Heart left ventricle (tissue), 16 donors: ENCODE measurements around the gene NMS. TPM values are rescaled to one million over a fixed set of nuclear protein-coding genes. Genes with fewer than 3 reads are reported as not detected.

ENCODE experiments used
- ATAC-seq, 4 donors: fragments of 200-7000 bp; cut with Tn5 transposase; one replicate each; pipeline ENCODE4 v1.9.1; 2020 to 2022; ENCODE audit warnings: moderate library complexity in 4 of 4, mild to moderate bottlenecking in 3 of 4, moderate number of reproducible peaks in 1 of 4
- DNase-seq, 5 donors: peaks; one replicate each; pipeline ENCODE4 v3.0.0-alpha.2; 2020
- H3K27ac ChIP-seq, 12 donors: fragments of 200-600 bp; sonication (generic) in 4 of 12; one replicate each; pipeline versions ENCODE4 v1.5.0 to v1.8.0; 2016 to 2022; ENCODE audit warnings: mild to moderate bottlenecking in 2 of 12
- H3K27me3 ChIP-seq, 9 donors: fragments of 200-600 bp; sonication (generic) in 2 of 9; one replicate each; pipeline versions ENCODE4 v1.5.1 to v1.8.0; 2016 to 2022; ENCODE audit warnings: mild to moderate bottlenecking in 3 of 9
- H3K36me3 ChIP-seq, 9 donors: fragments of 200-600 bp; sonication (generic) in 2 of 9; one replicate each; pipeline versions ENCODE4 v1.5.0 to v1.8.0; 2018 to 2022; ENCODE audit warnings: mild to moderate bottlenecking in 2 of 9
- H3K4me1 ChIP-seq, 12 donors: fragments of 200-600 bp; sonication (generic) in 4 of 12; one replicate each; pipeline versions ENCODE4 v1.5.0 to v1.8.0; 2016 to 2022; ENCODE audit warnings: mild to moderate bottlenecking in 3 of 12
- H3K4me3 ChIP-seq, 12 donors: fragments of 200-600 bp; sonication (generic) in 4 of 12; one replicate each; pipeline versions ENCODE4 v1.5.0 to v1.8.0; 2017 to 2022; ENCODE audit warnings: mild to moderate bottlenecking in 9 of 12, moderate library complexity in 4 of 12
- H3K9me3 ChIP-seq, 12 donors: fragments of 200-600 bp; sonication (generic) in 4 of 12; one replicate each; pipeline versions ENCODE4 v1.5.0 to v1.8.0; 2016 to 2022; ENCODE audit warnings: mild to moderate bottlenecking in 1 of 12
- CTCF ChIP-seq, 12 donors: fragments of 200-600 bp; sonication (generic) in 4 of 12; IDR thresholded peaks; one replicate each; pipeline versions ENCODE4 v1.5.0 to v1.8.0; 2018 to 2022; ENCODE audit warnings: antibody characterized with exemption in 12 of 12, mild to moderate bottlenecking in 5 of 12
- POLR2A ChIP-seq, 2 donors: fragments of 450-650 bp; IDR thresholded peaks; one replicate each; pipeline ENCODE4 v1.6.1; 2017; ENCODE audit warnings: antibody characterized with exemption in 2 of 2, mild to moderate bottlenecking in 2 of 2, moderate library complexity in 2 of 2
- WGBS, 4 donors: extraction: QIAGEN DNeasy Blood & Tissue Kit in 2 of 4; methylation state at CpG; one replicate each; pipeline versions ENCODE4 v1.1.5 to v1.1.7; 2013 to 2018; 5-methylcytosine and 5-hydroxymethylcytosine counted together
- intact Hi-C, 10 donors: fragments of 100-400 bp; cut with DNase I; formaldehyde crosslinking; loops; one replicate each; pipeline versions ENCODE4 v1.11.1 to v1.14.2; 2022
- polyA plus RNA-seq, 2 donors: library from polyadenylated mRNA; stranded (reverse); fragments of 200-250 nt; gene quantifications; one replicate each; pipeline ENCODE4 v1.2.3, GENCODE V29; 2013
- total RNA-seq, 9 donors: library from RNA; depleted of rRNA in 2 of 9; stranded (reverse); fragments of >200 nt in 2 of 9; fragmentation: NEBNext Ultra II Directional in 3 of 9; extraction: Animal tissue kit (Norgen Biotek cat#: 25700) in 3 of 9; gene quantifications; one replicate each; pipeline versions ENCODE4 v1.1.0 to v1.2.4, GENCODE V29; 2016 to 2023
- donor health status: ischemic (EF 13 %, LVEDD 7.1; RV severe dilation, severe dysfunction).
- donor health status: healthy with polysubstance abuse.
- donor health status: DM: no; HTN: yes; CAD: no.
- donor health status: DM: no; HTN: no; CAD: no.
- donor health status: ischemic (EF 25% LVEDD 6.9; RV normal size, moderate dysfunction).
- donor health status: ischemic (EF 25% LVEDD 5.7; RV mildly dilated, moderate dysfunction).
- donor health status: healthy.
- donor health status: DM: yes; HTN: yes; CAD: no.
- donor health status: ischemic (EF 35%, LVEDD 5.7; RV mildly dilated, moderate dysfunction).
- donor health status: nonischemic (EF 11% LVEDD 7.7; RV severe dilation, severe dysfunction).
- donor health status: DM: yes; HTN: yes; CAD: no.
- donor health status: PGD.
- donor health status: ischemic (EF 29% LVEDD 5.4; RV normal size, mild dysfunction).
- donor health status: nonischemic (EF 23%, LVEDD 6.1; RV moderate dilation, normal function).

NMS gene
- total and polyA plus RNA-seq, 11 donors: not detected

- intact Hi-C loops: no loop called here
- no peak for TF ChIP-seq CTCF (IDR thresholded peaks at IDR 0.05)
- TF ChIP-seq POLR2A (IDR thresholded peaks at IDR 0.05): no peak
- DNase-seq (no peak), ATAC-seq (no peak)
- no peaks in the 10 kb centered on the region for H3K27me3 ChIP-seq
- H3K4me1 ChIP-seq: no peaks in the 10 kb centered on the region
- 81 to 88% (median 87%) methylated on average over 2 of the region's 2 CpGs for WGBS, 4 donors
- H3K27ac ChIP-seq: no peak overlapping the region
- H3K36me3 ChIP-seq: no peaks in the 10 kb centered on the region
- H3K4me3 ChIP-seq: no peak overlapping the region
- H3K9me3 ChIP-seq: no peaks in the 10 kb centered on the region
These were observed 15.1 kb downstream of the NMS start for GRCh38 chr2:100485396-100485795.

GRCh38 chr2:100494712-100495111, 24.4 kb downstream of the NMS start:
- peaks cover 0 to 11% (median 0%) of the 10 kb centered on the region in 12 donors for H3K9me3 ChIP-seq
- no peak overlapping the region for H3K4me3 ChIP-seq
- no peak for DNase-seq
- H3K36me3 ChIP-seq: no peaks in the 10 kb centered on the region
- H3K27me3 ChIP-seq: no peaks in the 10 kb centered on the region
- TF ChIP-seq CTCF (IDR thresholded peaks at IDR 0.05): no peak
- TF ChIP-seq POLR2A (IDR thresholded peaks at IDR 0.05): no peak
- no peak for ATAC-seq
- 69 to 81% (median 76%) methylated on average over 6 of the region's 6 CpGs for WGBS, 4 donors
- intact Hi-C loops: no loop called here
- no peaks in the 10 kb centered on the region for H3K4me1 ChIP-seq
- H3K27ac ChIP-seq: no peak overlapping the region

- H3K27ac ChIP-seq: no peak overlapping the region
- no peak for ATAC-seq
- TF ChIP-seq POLR2A (IDR thresholded peaks at IDR 0.05) (no peak), CTCF (IDR thresholded peaks at IDR 0.05) (no peak)
- no peaks in the 10 kb centered on the region for H3K4me1 ChIP-seq
- H3K9me3 ChIP-seq: peaks cover 0 to 36% (median 9%) of the 10 kb centered on the region in 12 donors
- no peak overlapping the region for H3K4me3 ChIP-seq
- no peaks in the 10 kb centered on the region for H3K27me3 ChIP-seq
- H3K36me3 ChIP-seq: no peaks in the 10 kb centered on the region
- intact Hi-C loops: loop anchor here in 1 of 10 donors (10.0 kb wide), 1 partner anchor 152 kb away; no protein-coding TSS in a partner anchor
- no peak for DNase-seq
- 66 to 75% (median 67%) methylated on average over 2 of the region's 2 CpGs for WGBS, 4 donors
These were observed 32.5 kb downstream of the NMS start for GRCh38 chr2:100502782-100503181.

- no peaks in the 10 kb centered on the region for H3K4me1 ChIP-seq
- H3K36me3 ChIP-seq: no peaks in the 10 kb centered on the region
- ATAC-seq: no peak
- no peaks in the 10 kb centered on the region for H3K27me3 ChIP-seq
- TF ChIP-seq CTCF (IDR thresholded peaks at IDR 0.05) (no peak), POLR2A (IDR thresholded peaks at IDR 0.05) (no peak)
- no peak for DNase-seq
- intact Hi-C loops: loop anchor here in 1 of 10 donors (10.0 kb wide), 1 partner anchor 150 kb away; no protein-coding TSS in a partner anchor
- H3K27ac ChIP-seq: no peak overlapping the region
- no peak overlapping the region for H3K4me3 ChIP-seq
- H3K9me3 ChIP-seq: peaks cover 0 to 42% (median 9%) of the 10 kb centered on the region in 12 donors
These were observed 34.3 kb downstream of the NMS start for GRCh38 chr2:100504542-100504941.
